GM11168 (cell line): ENCODE results near the gene RELL2.
"Not testable (repeated sequence)": the region's sequence is repeated elsewhere in the genome, so short reads cannot be mapped to it uniquely, and the experiment has no call there.

Experiments
- in situ Hi-C: fragments of 300-500 bp; cut with MboI; formaldehyde crosslinking; loops from one replicate; pipeline ENCODE4 v1.12.0; 2022; ENCODE audit warnings: low sequenced_read_pairs; ENCODE audit not compliant: unreplicated experiment

Gene RELL2

GRCh38 chr5:141636413-141637122 lies at the start of gene RELL2, which contains the start of gene HDAC3:
TSS of gene RELL2 (plus strand) at chr5:141636997. CDS start at chr5:141638226, 1,229 bp downstream.
TSS of gene HDAC3 (minus strand) at chr5:141636849. CDS start at chr5:141636790, 59 bp downstream.
- in situ Hi-C loops = loop anchor here (10.0 kb wide), 1 partner anchor 52 kb away; no protein-coding TSS in a partner anchor

GRCh38 chr5:141590127-141590526 lies 46.7 kb upstream of the RELL2 start:
- in situ Hi-C loops = no loop called here

- in situ Hi-C loops = no loop called here
Observed at GRCh38 chr5:141596867-141597266, 39.9 kb upstream of the RELL2 start.

- in situ Hi-C loops = no loop called here
Observed at GRCh38 chr5:141597394-141597793, 39.4 kb upstream of the RELL2 start.

GRCh38 chr5:141597814-141598213 lies 39.0 kb upstream of the RELL2 start:
- in situ Hi-C loops = no loop called here

- in situ Hi-C loops = no loop called here
Observed at GRCh38 chr5:141598391-141599345, 38.1 kb upstream of the RELL2 start.

GRCh38 chr5:141602606-141603005 lies 34.2 kb upstream of the RELL2 start:
- in situ Hi-C loops = no loop called here

GRCh38 chr5:141603923-141604717 lies 32.7 kb upstream of the RELL2 start:
- in situ Hi-C loops = no loop called here

- in situ Hi-C loops = no loop called here
Observed at GRCh38 chr5:141605523-141606277, 31.1 kb upstream of the RELL2 start.

- in situ Hi-C loops = no loop called here
Observed at GRCh38 chr5:141608046-141608445, 28.8 kb upstream of the RELL2 start.

GRCh38 chr5:141608557-141608956 lies 28.2 kb upstream of the RELL2 start:
- in situ Hi-C loops = no loop called here

GRCh38 chr5:141609044-141609443 lies 27.8 kb upstream of the RELL2 start:
- in situ Hi-C loops = no loop called here

- in situ Hi-C loops = not testable (repeated sequence)
Observed at GRCh38 chr5:141609921-141610320, 26.9 kb upstream of the RELL2 start.

- in situ Hi-C loops = no loop called here
Observed at GRCh38 chr5:141611289-141611688, 25.5 kb upstream of the RELL2 start.

- in situ Hi-C loops = no loop called here
Observed at GRCh38 chr5:141613344-141613743, 23.5 kb upstream of the RELL2 start.

GRCh38 chr5:141615991-141616720 lies 20.6 kb upstream of the RELL2 start:
- in situ Hi-C loops = no loop called here

- in situ Hi-C loops = no loop called here
Observed at GRCh38 chr5:141617128-141617527, 19.7 kb upstream of the RELL2 start.

- in situ Hi-C loops = no loop called here
Observed at GRCh38 chr5:141617682-141618029, 19.1 kb upstream of the RELL2 start.
